Smooth muscle cell (in vitro differentiated cells): Measurements from ENCODE around the gene OR2T3. TPM values are rescaled to one million over a fixed set of nuclear protein-coding genes. Genes with fewer than 3 reads are reported as not detected.
"Not testable (repeated sequence)": the region's sequence is repeated elsewhere in the genome, so short reads cannot be mapped to it uniquely, and the experiment has no call there.

Source experiments
- DNase-seq: peaks from one replicate; lab custom pipeline; 2025; ENCODE audit not compliant: unreplicated experiment; lab: John Stamatoyannopoulos, UW
- H2AFZ ChIP-seq: fragments of 200-600 bp; sonication (generic); 2 replicates; pipeline ENCODE4 v1.6.0; 2016; ENCODE audit warnings: antibody characterized with exemption, low read depth, mild to moderate bottlenecking
- H3F3A ChIP-seq: fragments of 200-600 bp; sonication (generic); 2 replicates; pipeline ENCODE4 v1.6.0; 2017; ENCODE audit warnings: antibody characterized with exemption, low read depth
- H3K27ac ChIP-seq: fragments of 200-600 bp; sonication (generic); 2 replicates; pipeline ENCODE4 v1.5.1; 2016; ENCODE audit warnings: low read depth, mild to moderate bottlenecking
- H3K27me3 ChIP-seq: fragments of 200-600 bp; sonication (generic); 2 replicates; pipeline ENCODE4 v1.6.1; 2016; ENCODE audit warnings: low read depth, mild to moderate bottlenecking
- H3K36me3 ChIP-seq: fragments of 200-600 bp; sonication (generic); 2 replicates; pipeline ENCODE4 v1.5.1; 2016; ENCODE audit warnings: low read depth
- H3K4me1 ChIP-seq: fragments of 200-600 bp; sonication (generic); 2 replicates; pipeline ENCODE4 v1.5.1; 2016; ENCODE audit warnings: low read depth
- H3K4me2 ChIP-seq: fragments of 200-600 bp; sonication (generic); 2 replicates; pipeline ENCODE4 v1.6.0; 2016; ENCODE audit warnings: mild to moderate bottlenecking
- H3K4me3 ChIP-seq: fragments of 200-600 bp; sonication (generic); 2 replicates; pipeline ENCODE4 v1.5.1; 2016; ENCODE audit warnings: mild to moderate bottlenecking
- H3K79me2 ChIP-seq: fragments of 200-600 bp; sonication (generic); 2 replicates; pipeline ENCODE4 v1.6.0; 2016; ENCODE audit warnings: low read depth, mild to moderate bottlenecking
- H3K9ac ChIP-seq: fragments of 200-600 bp; sonication (generic); 2 replicates; pipeline ENCODE4 v1.6.0; 2016; ENCODE audit warnings: low read depth
- H3K9me3 ChIP-seq: fragments of 200-600 bp; sonication (generic); replicated peaks from 2 replicates; pipeline ENCODE4 v1.5.1; 2016; ENCODE audit warnings: low read depth
- H4K20me1 ChIP-seq: fragments of 200-600 bp; sonication (generic); 2 replicates; pipeline ENCODE4 v1.6.0; 2016; ENCODE audit warnings: low read depth
- WGBS: methylation state at CpG from one replicate; pipeline ENCODE4 v1.1.7; 2016; ENCODE audit warnings: low lambda C conversion rate; 5-methylcytosine and 5-hydroxymethylcytosine counted together
- polyA plus RNA-seq: library from polyadenylated mRNA; unstranded; fragments of >200 nt; fragmentation: Nextera tagmentation; extraction: Ambion mirVana; gene quantifications from 2 replicates; pipeline ENCODE4 v1.2.1, GENCODE V29; 2016
- total RNA-seq: library from RNA; depleted of rRNA; stranded (reverse); fragments of >200 nt; gene quantifications from 2 replicates; pipeline ENCODE4 v1.2.3, GENCODE V29; 2014

Gene OR2T3
- total RNA-seq: not detected in 2 replicates
- polyA plus RNA-seq: not detected in 2 replicates

DNA sequence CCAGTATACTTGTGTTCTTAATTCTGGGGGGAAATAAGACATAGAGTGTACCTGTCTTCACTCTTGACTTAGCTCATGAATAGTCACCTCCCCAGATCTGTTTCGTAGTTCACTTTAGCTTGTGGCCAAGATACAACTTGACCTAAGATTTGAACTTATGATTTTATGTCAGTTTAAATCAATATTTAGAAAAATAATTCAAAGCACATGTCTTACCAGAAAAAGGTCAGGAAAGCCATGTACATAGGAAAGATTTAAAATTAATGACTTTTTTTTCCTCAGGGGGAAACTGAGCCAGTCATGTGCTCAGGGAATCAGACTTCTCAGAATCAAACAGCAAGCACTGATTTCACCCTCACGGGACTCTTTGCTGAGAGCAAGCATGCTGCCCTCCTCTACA is at the start of gene OR2T3:
Gene OR2T3 (plus strand): TSS at position 301 of the 400 bp plus-strand sequence. CDS start 0 bp downstream, at position 301.
- not testable (repeated sequence) for H3K27me3 ChIP-seq, H3K27ac ChIP-seq, H3K4me3 ChIP-seq, H3K4me2 ChIP-seq, DNase-seq, H3K9me3 ChIP-seq, H3F3A ChIP-seq, H3K4me1 ChIP-seq, H3K36me3 ChIP-seq, H4K20me1 ChIP-seq, H3K9ac ChIP-seq, H2AFZ ChIP-seq, H3K79me2 ChIP-seq
- WGBS: 79% methylated on average over 2 of the region's 2 CpGs

DNA sequence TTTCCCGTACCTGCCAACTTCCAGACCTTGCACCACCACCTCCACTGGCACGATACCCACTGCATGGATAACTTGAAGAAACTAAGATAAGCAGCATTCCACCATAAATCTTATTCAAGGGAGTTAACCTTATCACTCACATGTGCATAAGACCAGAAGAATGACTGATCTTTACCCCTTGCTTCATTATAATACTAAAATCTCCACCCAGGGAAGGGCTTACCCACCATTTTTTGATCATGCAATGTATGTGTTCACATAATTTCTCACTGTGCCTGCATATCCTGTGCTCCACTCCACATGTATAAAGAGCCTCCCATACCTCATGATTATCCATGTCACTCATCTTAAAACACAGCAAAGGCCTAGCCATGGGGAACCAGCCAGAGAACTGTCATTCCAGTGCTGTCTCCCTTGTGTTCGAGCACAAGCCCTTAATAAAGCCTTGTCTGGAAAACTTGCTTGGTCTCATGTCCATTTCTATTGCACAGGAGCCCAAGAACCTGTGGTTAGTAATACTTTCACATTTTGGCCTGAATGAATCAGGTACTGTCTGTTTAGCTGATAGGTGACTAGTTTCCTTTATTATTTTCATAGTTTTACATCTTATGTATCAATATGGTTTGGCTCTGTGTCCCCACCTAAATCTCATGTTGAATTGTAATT is 45.5 kb upstream of the OR2T3 start:
- H3K4me3 ChIP-seq, H3K9me3 ChIP-seq, H3K36me3 ChIP-seq, H4K20me1 ChIP-seq, H3K27ac ChIP-seq, H3K4me1 ChIP-seq, H3F3A ChIP-seq, H3K79me2 ChIP-seq, H3K9ac ChIP-seq, H3K4me2 ChIP-seq, DNase-seq, H3K27me3 ChIP-seq, H2AFZ ChIP-seq: not testable (repeated sequence)
- WGBS: 57% methylated on average over 3 of the region's 3 CpGs

DNA sequence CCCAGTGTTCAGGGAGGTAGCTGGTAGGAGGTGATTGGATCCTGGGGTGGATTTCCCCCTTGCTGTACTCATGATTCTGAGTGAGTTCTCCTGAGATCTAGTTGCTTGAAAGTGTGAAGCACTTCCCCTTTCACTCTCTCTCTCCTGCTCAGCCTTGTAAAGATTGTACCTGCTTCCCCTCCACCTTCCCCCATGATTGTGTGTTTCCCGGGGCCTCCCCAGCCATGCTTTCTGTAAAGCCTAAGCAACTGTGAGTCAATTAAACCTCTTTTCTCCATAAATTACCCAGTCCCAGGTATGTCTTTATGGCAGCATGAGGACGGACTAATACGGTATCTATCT is 45.0 kb upstream of the OR2T3 start:
- 73% methylated on average over 3 of the region's 3 CpGs for WGBS
- not testable (repeated sequence) for H3K36me3 ChIP-seq, H2AFZ ChIP-seq

GRCh38 chr1:248431683-248432082 is 41.5 kb upstream of the OR2T3 start:
- H3K27ac ChIP-seq, H3K79me2 ChIP-seq, H3K4me3 ChIP-seq, DNase-seq, H2AFZ ChIP-seq, H4K20me1 ChIP-seq, H3K4me1 ChIP-seq, H3K4me2 ChIP-seq, H3K36me3 ChIP-seq, H3K9ac ChIP-seq, H3F3A ChIP-seq, H3K9me3 ChIP-seq, H3K27me3 ChIP-seq: not testable (repeated sequence)
- WGBS: 57% methylated on average over 11 of the region's 11 CpGs

More for the DNA sequence above, 45.0 kb upstream of the OR2T3 start:
- not testable (repeated sequence) for H4K20me1 ChIP-seq, H3K4me3 ChIP-seq, H3K4me1 ChIP-seq, H3K27me3 ChIP-seq, DNase-seq, H3K4me2 ChIP-seq, H3F3A ChIP-seq, H3K9ac ChIP-seq, H3K9me3 ChIP-seq, H3K27ac ChIP-seq, H3K79me2 ChIP-seq

GRCh38 chr1:248432201-248432600 is 41.0 kb upstream of the OR2T3 start:
- not testable (repeated sequence) for H3K79me2 ChIP-seq, H3K4me2 ChIP-seq, DNase-seq, H3K36me3 ChIP-seq, H3K4me1 ChIP-seq, H3K27me3 ChIP-seq, H4K20me1 ChIP-seq, H3K27ac ChIP-seq, H3K9me3 ChIP-seq, H3K9ac ChIP-seq, H3K4me3 ChIP-seq, H2AFZ ChIP-seq, H3F3A ChIP-seq
- 47% methylated on average over 4 of the region's 4 CpGs for WGBS

DNA sequence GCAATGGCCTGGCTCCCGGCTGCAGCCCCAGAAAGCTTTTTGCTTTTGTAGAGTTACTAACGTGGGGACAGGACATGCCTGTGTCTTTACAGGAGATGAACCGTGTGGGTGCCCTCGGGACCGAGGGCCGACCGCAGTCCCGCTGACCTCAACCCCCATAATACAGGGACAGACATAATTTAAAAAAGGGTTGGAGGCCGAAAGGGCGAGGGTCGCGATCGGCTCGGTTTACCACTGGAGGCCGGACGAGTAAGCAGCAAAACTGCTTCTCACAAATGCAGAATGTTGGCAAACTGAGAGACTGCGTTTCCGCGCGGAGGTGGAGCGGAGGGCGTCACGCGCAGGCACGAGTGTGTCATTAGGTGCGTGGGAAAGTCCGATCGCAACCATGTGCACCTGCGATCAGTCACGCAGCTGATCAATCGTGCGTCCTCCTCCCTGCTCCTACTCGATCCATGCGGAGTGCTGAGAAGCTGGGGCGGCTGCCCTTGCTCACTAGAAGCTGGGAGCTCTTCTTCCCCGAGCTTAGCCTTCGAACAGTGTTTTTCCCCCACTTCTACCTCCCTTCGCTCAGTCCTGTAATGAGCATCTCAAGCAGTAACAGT is 39.2 kb upstream of the OR2T3 start:
- not testable (repeated sequence) for DNase-seq, H2AFZ ChIP-seq, H3K9ac ChIP-seq, H4K20me1 ChIP-seq, H3K4me3 ChIP-seq, H3K9me3 ChIP-seq, H3K79me2 ChIP-seq, H3K27ac ChIP-seq, H3K36me3 ChIP-seq, H3K27me3 ChIP-seq, H3K4me1 ChIP-seq, H3F3A ChIP-seq, H3K4me2 ChIP-seq
- WGBS: 88% methylated on average over 31 of the region's 38 CpGs

DNA sequence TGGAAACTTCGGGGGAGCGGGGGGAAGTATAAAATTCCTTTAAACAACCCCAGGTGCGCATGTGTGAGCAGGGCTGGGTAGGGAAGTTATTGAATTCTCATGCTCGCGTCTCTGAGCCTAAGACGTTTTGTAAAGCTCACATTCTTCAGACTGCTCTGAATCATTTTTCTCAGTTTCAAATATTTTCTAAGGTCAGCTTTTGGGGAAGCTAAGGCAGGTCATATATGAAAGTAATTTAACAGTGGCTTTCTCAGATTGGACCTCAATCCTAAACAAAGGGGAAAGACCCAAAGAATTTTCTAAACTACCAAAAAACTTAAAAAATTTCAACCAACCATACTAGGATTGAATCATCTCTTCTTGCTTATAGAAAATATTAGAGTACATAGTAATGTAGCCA is 38.2 kb upstream of the OR2T3 start:
- not testable (repeated sequence) for DNase-seq, H3K9me3 ChIP-seq, H3K27ac ChIP-seq, H3K9ac ChIP-seq, H3K4me3 ChIP-seq, H3F3A ChIP-seq, H3K36me3 ChIP-seq, H3K79me2 ChIP-seq, H3K4me1 ChIP-seq, H2AFZ ChIP-seq, H3K4me2 ChIP-seq, H3K27me3 ChIP-seq, H4K20me1 ChIP-seq
- WGBS: 59% methylated on average over 6 of the region's 6 CpGs

DNA sequence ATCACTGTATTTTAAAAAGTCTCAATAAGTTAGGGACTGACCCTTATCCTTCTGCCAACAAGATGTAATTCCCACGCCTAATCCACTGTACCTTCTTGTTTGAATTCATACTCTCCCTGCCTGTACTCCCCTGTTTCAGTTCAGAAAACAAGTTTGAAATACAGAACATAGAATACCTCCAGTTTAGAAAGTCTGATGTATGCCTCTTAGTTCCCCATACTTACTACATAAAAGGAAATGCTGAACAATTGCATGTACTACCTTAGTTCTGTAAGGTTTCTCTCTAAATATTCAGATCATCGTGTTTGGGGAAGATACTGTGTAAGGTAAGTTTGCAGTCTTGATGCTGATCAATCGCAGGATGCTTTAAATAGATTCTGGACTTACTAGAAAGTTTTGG is 36.8 kb upstream of the OR2T3 start:
- not testable (repeated sequence) for H3K27me3 ChIP-seq, H3K27ac ChIP-seq, H2AFZ ChIP-seq, H4K20me1 ChIP-seq, H3K4me2 ChIP-seq, H3K9ac ChIP-seq, H3K4me1 ChIP-seq, H3K4me3 ChIP-seq, H3K9me3 ChIP-seq, H3K79me2 ChIP-seq, H3K36me3 ChIP-seq, DNase-seq, H3F3A ChIP-seq
- 47% methylated on average over 3 of the region's 3 CpGs for WGBS
